ENCODE results near the gene ITGB4. TPM values are rescaled to one million over a fixed set of nuclear protein-coding genes. Genes with fewer than 3 reads are reported as not detected.

ITGB4 gene
- total and polyA plus RNA-seq, 2 of the 13 experiments (the other 11 are each of a cell fraction or from before 2014, with no cell fraction given), result 6.9 to 14.5 TPM

- TF ChIP-seq GPBP1L1 (CRISPR knock-in tag; IDR thresholded peaks at IDR 0.05) (no peak), NFIC (IDR thresholded peaks at IDR 0.05; ENCODE audit: low read length) (no peak), CREB1 (IDR thresholded peaks at IDR 0.05) (peak; percentile 49), CREB1 (CRISPR knock-in tag; IDR thresholded peaks at IDR 0.05) (no peak), AHR (CRISPR knock-in tag; IDR thresholded peaks at IDR 0.05) (no peak), RAD51 (IDR thresholded peaks at IDR 0.05; ENCODE audit: borderline replicate concordance) (no peak), RBM22 (optimal IDR thresholded peaks at IDR 0.05; ENCODE audit: low read length) (peak; percentile 69), ZBTB38 (CRISPR knock-in tag; IDR thresholded peaks at IDR 0.05) (peak; percentile 62), TAF15 (IDR thresholded peaks at IDR 0.05; ENCODE audit: low read depth, low read length, poor library complexity, severe bottlenecking) (no peak), ZNF333 (CRISPR knock-in tag; IDR thresholded peaks at IDR 0.05; ENCODE audit: borderline replicate concordance) (no peak), ZNF124 (CRISPR knock-in tag; IDR thresholded peaks at IDR 0.05) (no peak), TARDBP (CRISPR knock-in tag; IDR thresholded peaks at IDR 0.05) (no peak), NR2C2 (CRISPR knock-in tag; IDR thresholded peaks at IDR 0.05; ENCODE audit: borderline replicate concordance) (no peak), CEBPB (IDR thresholded peaks at IDR 0.05; ENCODE audit: borderline replicate concordance, low read depth, low read length) (0 out of 2 replicates have a peak, but pooled peaks have one; percentile 28), ZNF264 (CRISPR knock-in tag; IDR thresholded peaks at IDR 0.05) (peak; percentile 47; the same call in 1 of the 2 replicates), BCL6 (CRISPR knock-in tag; IDR thresholded peaks at IDR 0.05) (no peak), TFDP1 (CRISPR knock-in tag; IDR thresholded peaks at IDR 0.05; ENCODE audit: borderline replicate concordance) (no peak), PBX3 (CRISPR knock-in tag; IDR thresholded peaks at IDR 0.05; ENCODE audit: borderline replicate concordance) (no peak), CENPX (CRISPR knock-in tag; IDR thresholded peaks at IDR 0.05) (no peak), ZNF577 (CRISPR knock-in tag; IDR thresholded peaks at IDR 0.05; ENCODE audit: borderline replicate concordance, low read depth) (no peak), PHF21A (CRISPR knock-in tag; IDR thresholded peaks at IDR 0.05) (no peak), ZNF205 (CRISPR knock-in tag; IDR thresholded peaks at IDR 0.05) (no peak), ZBTB42 (CRISPR knock-in tag; IDR thresholded peaks at IDR 0.05) (no peak), ZEB1 (IDR thresholded peaks at IDR 0.05; ENCODE audit: insufficient replicate concordance, low read depth) (no peak), PHB2 (IDR thresholded peaks at IDR 0.05; ENCODE audit: partially characterized antibody) (no peak), SETDB1 (CRISPR knock-in tag; IDR thresholded peaks at IDR 0.05; ENCODE audit: borderline replicate concordance) (no peak), ZSCAN21 (CRISPR knock-in tag; IDR thresholded peaks at IDR 0.05; ENCODE audit: borderline replicate concordance) (no peak), POLR2AphosphoS5 (IDR thresholded peaks at IDR 0.05; ENCODE audit: low read depth, low read length) (no peak), ZNF12 (CRISPR knock-in tag; IDR thresholded peaks at IDR 0.05) (no peak), RORA (CRISPR knock-in tag; IDR thresholded peaks at IDR 0.05) (no peak), POLR2A (IDR thresholded peaks at IDR 0.05; ENCODE audit: insufficient read depth in 1 of 2, low read depth in 2 of 2, low read length in 2 of 2) (no peak)
Observed at GRCh38 chr17:75795820-75796607, 74.8 kb downstream of the ITGB4 start (continued).
